SH-SY5Y (cell line): Measurements from ENCODE around the gene KY.

Experiments used
- GATA2 ChIP-seq: IDR thresholded peaks from 2 replicates; pipeline ENCODE4 v1.6.1; 2011; ENCODE audit warnings: mild to moderate bottlenecking, low read depth, low read length
- GATA3 ChIP-seq: IDR thresholded peaks from 2 replicates; pipeline ENCODE4 v1.6.1; 2011; ENCODE audit warnings: low read depth, mild to moderate bottlenecking, low read length, moderate library complexity

GRCh38 chr3:134638385-134639030 lies 12.3 kb downstream of the KY start:
- TF ChIP-seq GATA3 (no peak), GATA2 (no peak)
